Stimulated activated CD8-positive, alpha-beta memory T cell treated with anti-CD3 and anti-CD28 coated beads, Interleukin-7, amount 100 ng/mL, for 1 hour (primary cell): Measurements from ENCODE around the gene NCOR1.
"Not testable (repeated sequence)": the region's sequence is repeated elsewhere in the genome, so short reads cannot be mapped to it uniquely, and the experiment has no call there.

Source experiments
- DNase-seq, 2 donors: peaks; one replicate each; pipeline ENCODE4 v3.0.0-alpha.2; 2020; ENCODE audit warnings: low read depth in 2 of 2

NCOR1 gene

DNA sequence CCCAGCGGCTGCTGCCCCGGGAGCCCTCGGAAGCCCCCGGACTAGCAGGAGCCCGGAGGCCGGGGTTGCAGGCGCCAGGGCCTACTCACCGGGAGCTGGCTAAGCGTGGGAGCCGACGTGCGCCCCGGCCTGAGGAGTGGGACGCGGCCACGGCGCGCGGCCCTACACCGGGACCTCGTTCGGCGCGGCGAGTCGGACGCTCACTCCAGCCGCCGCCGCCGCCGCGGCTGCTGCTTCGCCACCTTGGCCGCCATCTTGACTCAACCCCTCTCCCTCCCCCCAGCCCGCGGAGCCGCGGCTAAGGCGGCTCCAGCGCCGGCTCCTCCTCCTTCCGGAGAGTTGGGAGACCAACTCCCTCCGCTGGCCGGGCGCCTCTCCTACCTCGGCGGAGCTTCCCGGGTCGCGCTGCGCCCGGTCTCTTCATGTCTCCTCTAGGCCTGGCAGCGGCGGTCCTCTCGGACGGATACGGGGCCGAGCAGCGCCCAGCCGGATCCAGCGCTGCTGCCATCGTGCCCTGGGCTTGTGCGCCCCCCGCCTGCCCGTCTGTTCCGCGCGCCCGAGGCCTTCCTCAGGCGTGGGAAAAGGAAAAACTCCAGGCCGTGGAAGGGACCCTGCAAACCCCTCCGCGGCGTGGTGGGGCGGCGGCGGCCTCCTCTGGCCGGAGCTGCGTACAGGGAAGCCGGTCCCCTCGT, at the start of gene NCOR1:
NCOR1 (minus strand) TSS at position 262 of the 692 bp plus-strand sequence. CDS start 20,965 bp downstream, outside the sequence.
- DNase-seq, result peak; percentile 72 to 74

- no peak for DNase-seq
Measured at GRCh38 chr17:16262201-16262600, 46.9 kb upstream of the NCOR1 start.

GRCh38 chr17:16261049-16261448, 45.7 kb upstream of the NCOR1 start:
- no peak for DNase-seq

GRCh38 chr17:16259926-16260325, 44.6 kb upstream of the NCOR1 start:
- DNase-seq, result no peak

GRCh38 chr17:16258901-16259300, 43.6 kb upstream of the NCOR1 start:
- no peak for DNase-seq

DNA sequence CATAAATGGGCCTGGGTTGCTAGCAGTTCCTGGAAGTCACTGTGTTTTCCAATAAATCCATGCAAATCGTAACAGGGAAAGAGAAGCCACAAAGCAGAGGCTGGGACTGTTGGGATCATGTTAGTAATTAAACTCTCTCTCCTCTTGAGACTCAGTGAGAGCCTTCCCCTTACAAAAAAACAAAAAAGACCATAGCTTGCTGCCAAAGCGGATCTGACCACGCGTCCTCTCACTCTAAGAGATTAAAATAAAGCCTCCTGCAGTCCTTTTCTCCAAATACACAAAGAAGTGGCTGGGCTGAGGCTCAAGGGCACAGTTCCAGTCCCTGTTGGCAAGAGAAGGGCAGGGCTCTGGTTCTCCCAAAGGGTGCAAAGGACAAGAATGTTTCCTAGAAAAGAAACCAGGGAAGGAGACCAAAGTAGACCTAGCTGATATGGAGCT, 40.2 kb upstream of the NCOR1 start:
- no peak for DNase-seq

DNA sequence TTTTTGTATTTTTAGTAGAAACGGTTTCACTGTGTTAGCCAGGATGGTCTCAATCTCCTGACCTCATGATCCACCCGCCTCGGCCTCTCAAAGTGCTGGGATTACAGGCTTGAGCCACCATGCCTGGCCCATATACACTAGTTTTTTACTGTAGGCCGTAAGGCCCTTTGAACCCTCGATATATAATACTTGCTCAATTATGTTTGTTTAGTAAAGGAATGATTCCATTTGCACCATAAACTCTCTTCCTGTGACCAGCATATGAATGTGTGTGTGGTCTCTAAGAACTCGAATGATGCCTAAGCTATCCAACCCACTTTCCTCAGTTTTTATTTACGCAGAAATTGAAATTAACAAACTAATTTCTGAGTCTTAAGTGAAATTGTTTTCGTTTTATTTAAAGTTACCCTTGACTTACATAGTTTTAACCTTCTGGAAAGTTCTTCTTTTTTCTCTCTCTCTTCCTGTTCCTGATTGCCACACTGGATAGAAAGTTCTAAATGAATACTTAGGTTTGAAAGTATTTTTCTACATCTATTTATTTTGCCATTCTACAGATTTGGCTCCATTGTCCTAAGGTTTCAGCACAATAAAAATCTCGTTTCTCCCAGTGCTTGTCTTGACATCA, 39.6 kb upstream of the NCOR1 start:
- no peak for DNase-seq

DNA sequence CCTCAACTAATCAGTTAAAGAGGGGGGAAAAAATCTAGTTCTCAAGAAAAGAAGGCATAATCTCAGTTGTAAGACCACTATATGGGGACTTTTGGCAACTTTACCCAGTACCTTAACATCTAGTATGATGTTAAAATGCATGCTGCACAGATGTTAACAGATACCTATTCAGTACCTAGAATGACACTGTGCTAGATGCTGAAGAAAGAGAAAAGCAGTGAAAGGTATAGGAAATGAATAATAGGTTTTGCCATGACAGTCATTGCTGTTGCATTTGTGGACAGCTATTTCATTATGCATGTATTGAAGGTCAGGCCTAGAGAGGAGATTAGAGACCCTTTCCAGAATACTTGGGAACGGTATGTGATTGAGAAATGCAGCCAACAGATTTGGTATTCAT, 36.2 kb upstream of the NCOR1 start:
- no peak for DNase-seq

- no peak for DNase-seq
Measured at GRCh38 chr17:16251043-16251442, 35.7 kb upstream of the NCOR1 start.

DNA sequence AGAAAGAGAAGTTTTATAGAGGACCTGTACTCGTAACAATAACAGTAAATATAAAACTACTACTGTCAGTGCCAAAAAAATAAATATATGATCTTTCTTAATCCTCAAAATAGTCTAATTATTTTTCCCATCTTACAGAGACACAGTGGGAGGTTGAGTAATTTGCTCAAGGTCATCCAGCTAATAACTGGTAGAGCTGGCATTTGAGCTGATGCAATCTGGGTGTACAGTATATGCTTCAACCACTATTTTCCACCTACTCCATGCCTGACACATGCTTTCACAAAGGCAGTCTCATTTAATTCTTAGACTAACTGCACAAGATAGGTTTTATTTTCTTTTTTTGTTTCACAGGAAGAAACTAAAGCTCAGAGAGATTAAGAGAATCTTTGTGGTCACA, 35.3 kb upstream of the NCOR1 start:
- DNase-seq, result no peak

- no peak for DNase-seq
Measured at GRCh38 chr17:16247586-16247984, 32.3 kb upstream of the NCOR1 start.

DNA sequence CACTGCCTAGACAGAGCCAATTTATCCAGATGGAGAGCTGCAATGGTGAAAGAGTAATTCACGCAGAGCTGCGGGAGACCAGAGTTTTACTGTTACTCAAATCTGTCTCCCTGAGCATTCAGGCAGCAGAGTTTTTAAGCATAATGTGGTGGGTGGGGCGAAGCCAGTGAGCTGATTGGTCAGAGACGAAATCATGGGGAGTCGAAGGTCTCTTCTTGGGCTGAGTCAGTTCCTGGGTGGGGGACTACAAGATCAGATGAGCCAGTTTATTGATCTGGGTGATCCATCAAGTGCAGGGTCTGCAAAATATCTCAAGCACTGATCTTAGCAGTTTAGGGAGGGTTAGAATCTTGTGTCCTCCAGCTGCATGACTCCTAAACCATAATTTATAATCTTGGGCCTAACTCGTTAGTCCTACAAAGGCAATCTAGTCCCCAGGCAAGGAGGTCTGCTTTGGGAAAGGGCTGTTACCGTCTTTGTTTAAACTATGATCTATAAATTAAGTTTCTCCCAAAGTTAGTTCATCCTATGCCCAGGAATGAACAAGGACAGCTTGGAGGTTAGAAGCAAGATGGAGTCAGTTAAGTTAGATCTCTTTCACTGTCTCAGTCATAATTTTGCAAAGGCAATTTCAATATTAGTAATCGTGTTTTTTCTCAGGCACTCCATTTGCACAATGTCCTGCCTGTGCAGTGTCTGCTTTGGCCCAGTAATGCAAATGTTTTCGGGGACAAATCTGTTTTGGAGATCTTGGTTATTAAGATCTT, 28.6 kb upstream of the NCOR1 start:
- no peak for DNase-seq

GRCh38 chr17:16243385-16243784, 28.1 kb upstream of the NCOR1 start:
- DNase-seq, result no peak

DNA sequence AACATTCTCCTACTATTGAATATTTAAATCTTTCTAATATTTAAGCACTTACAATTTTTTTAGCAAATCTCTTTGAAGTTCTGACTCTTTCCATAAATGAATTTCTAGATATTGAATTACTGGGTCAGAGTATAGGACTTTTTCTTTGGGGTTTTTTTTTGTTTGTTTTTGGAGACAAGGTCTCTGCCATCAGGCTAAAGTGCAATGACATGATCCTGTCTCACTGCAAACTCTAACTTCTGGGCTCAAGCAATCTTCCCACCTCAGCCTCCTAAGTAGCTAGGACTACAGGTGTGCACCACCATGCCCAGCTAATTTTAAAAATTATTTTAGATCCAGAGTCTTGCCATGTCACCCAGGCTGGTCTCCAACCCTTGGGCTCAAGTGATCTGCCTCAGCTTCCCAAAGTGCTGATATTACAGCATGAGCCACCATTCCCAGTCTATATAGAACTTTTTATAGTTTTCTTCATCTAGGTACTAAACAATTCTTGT, 26.6 kb upstream of the NCOR1 start:
- DNase-seq, result no peak

GRCh38 chr17:16239931-16240330, 24.6 kb upstream of the NCOR1 start:
- no peak for DNase-seq

DNA sequence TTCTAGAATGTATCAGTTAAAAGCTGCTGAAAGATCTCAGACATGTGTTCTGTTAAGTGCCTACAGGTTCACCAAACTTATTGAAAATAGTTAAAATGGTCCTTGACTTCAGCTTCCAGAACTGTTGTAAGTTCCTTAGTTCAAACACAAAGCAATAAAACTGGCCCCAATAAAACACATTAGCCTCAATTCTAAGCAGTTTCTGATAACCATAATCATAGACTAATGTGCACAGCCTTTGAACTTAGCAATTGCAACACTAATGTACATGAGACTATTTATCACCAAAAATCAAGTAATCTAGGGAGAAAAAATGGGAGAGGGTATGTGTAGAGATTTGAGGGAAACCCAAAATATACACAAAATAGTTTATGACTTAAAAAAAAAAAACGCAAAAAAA, 17.1 kb upstream of the NCOR1 start:
- no peak for DNase-seq

GRCh38 chr17:16229912-16230561, 14.7 kb upstream of the NCOR1 start:
- not testable (repeated sequence) for DNase-seq

DNA sequence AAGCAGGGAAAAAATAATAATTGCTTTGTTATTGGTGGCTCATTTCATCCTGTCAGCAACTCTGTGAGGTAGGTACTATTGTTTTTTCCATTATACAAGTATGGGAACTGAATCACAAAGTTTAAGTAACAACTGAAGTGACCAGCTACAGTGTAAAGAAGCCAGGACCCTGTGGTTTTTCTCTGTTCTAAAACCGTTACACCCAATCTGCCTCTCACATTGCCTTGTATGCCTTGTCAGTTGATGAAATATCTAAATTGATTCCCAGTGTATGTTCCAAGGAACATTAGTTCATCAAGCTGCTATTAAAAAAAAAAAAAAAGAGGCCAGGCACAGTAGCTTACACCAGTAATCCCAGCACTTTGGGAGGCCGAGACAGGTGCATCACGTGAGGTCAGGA, 7.1 kb upstream of the NCOR1 start:
- no peak for DNase-seq

DNA sequence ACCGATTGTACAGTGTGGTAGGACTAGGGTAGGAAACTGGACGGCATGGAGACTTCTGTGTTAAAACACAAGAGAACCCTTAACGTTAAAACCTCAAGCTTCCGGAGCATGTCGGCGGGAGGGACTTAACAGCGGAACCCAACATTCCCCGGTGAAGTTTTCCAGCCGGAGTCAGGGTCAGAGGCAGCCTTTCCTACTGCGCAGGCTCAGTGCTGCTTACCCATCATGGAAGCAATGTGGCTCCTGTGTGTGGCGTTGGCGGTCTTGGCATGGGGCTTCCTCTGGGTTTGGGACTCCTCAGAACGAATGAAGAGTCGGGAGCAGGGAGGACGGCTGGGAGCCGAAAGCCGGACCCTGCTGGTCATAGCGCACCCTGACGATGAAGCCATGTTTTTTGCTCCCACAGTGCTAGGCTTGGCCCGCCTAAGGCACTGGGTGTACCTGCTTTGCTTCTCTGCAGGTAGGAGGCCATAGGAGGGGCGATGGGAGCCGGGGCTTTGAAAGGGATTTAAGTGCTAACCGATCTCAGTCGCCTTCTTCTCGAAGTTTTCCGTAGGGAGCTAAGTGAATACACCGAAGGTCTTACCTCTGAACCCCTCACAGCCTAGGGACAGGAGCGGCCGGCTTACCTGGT, 1.8 kb upstream of the NCOR1 start, which contains the start of gene PIGL:
PIGL (plus strand) TSS at position 209 of the 634 bp plus-strand sequence; CDS start at position 226, 17 bp downstream.
- DNase-seq, result peak; percentile 75

DNA sequence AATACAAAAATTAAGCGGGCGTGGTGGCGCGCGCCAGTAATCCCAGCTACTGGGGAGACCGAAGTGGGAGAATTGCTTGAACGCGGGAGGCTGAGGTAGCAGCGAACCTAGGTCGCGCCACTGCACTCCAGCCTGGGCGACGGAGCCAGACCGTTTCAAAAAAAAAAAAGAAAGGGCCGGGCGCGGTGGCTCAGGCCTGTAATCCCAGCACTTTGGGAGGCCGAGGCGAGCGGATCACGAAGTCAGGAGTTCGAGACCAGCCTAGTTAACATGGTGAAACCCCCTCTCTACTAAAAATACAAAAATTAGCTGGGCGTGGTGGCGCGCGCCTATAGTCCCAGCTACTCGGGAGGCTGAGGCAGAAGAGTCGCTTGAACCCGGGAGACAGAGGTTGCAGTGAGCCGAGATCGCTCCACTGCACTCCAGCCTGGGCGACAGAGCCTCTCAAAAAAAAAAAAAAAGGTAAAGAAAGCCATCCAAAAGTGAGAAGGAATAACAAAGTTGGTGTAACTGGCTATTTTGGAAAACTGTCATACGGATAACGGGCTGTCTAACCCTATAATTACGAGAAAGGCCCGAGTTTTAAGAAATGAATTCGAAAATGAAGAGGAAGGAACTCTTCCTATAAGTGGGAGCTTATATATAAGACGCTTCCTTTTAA, 1.1 kb upstream of the NCOR1 start:
- DNase-seq, result not testable (repeated sequence)

DNA sequence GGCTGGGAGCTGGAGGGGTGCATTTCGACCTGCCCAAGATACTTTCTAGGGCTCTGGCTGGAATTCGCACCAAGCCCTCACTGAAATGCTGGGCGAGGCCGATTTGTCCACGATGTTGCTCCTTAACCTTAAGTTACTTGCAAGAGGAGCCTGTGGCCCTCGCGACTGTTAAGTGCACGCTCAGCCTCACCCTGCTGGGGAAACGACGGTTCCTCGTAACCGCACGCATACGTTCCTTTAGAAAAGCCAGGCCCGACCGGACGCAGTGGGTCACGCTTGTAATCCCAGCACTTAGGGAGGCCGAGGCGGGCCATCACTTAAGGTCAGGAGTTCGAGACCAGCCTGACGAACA, 607 bp upstream of the NCOR1 start:
- no peak for DNase-seq
